ENCODE data around the gene EFNA5. TPM values are rescaled to one million over a fixed set of nuclear protein-coding genes. Genes with fewer than 3 reads are reported as not detected.

Gene EFNA5
- total RNA-seq, 1 experiment from 2014 or later: 0.22 TPM

- H3K4me1 ChIP-seq (ENCODE audit: control insufficient read depth in 1 of 2, insufficient read depth in 2 of 2, low read length in 2 of 2): no peaks in the 10 kb centered on the region
- ChIA-PET CTCF (interaction anchor here (1.6 kb wide), 1 partner anchor 682 kb away, joined by 3 read pairs; no protein-coding TSS in a partner anchor), POLR2A (no interaction called here), RAD21 (ENCODE audit: low non-redundant PET in 1 of 2, low total read pairs in 2 of 2, uncharacterized antibody in 2 of 2, unreplicated experiment in 2 of 2) (no interaction called here)
- ATAC-seq: no peak
- no peak overlapping the region for H3K9ac ChIP-seq (ENCODE audit: low read length)
- H3K27me3 ChIP-seq (ENCODE audit: insufficient read depth, low read length): no peaks in the 10 kb centered on the region
- no peak for DNase-seq (ENCODE audit: low read depth, low spot score)
- H3K9me3 ChIP-seq (ENCODE audit: control insufficient read depth in 1 of 2, insufficient read depth in 1 of 2, low read depth in 1 of 2, low read length in 2 of 2): no peaks in the 10 kb centered on the region
- no TSS peak for BruUV-seq (replicated peaks)
- H4K20me1 ChIP-seq (ENCODE audit: insufficient read depth): no peaks in the 10 kb centered on the region
- H3K4me3 ChIP-seq (replicated peaks in 1 of 2; ENCODE audit: low read depth in 1 of 2, low read length in 2 of 2): no peak overlapping the region
- H3K36me3 ChIP-seq (ENCODE audit: control insufficient read depth in 1 of 2, insufficient read depth in 2 of 2, low read length in 2 of 2): no peaks in the 10 kb centered on the region
- no peak overlapping the region for H3K4me2 ChIP-seq (ENCODE audit: low read length)
- H3K9me2 ChIP-seq (ENCODE audit: insufficient read depth): no peaks in the 10 kb centered on the region
- intact Hi-C loops (cut with micrococcal nuclease): no loop called here
- no peak overlapping the region for H2AFZ ChIP-seq (ENCODE audit: low read depth, low read length, poor library complexity, severe bottlenecking)
- H3K27ac ChIP-seq (ENCODE audit: low read depth, low read length): no peak overlapping the region
- no peak for TF ChIP-seq ZNF274 (IDR thresholded peaks at IDR 0.05; ENCODE audit: low read depth, low read length)
- no peak for TF ChIP-seq MAX (IDR thresholded peaks at IDR 0.05)
- TF ChIP-seq EZH2phosphoT487 (IDR thresholded peaks at IDR 0.05; ENCODE audit: borderline replicate concordance): no peak
- H3K79me2 ChIP-seq (ENCODE audit: insufficient read depth, low read length): no peaks in the 10 kb centered on the region
Measured at GRCh38 chr5:107663697-107664096, 7.0 kb downstream of the EFNA5 start.

GRCh38 chr5:107661650-107662044, 9.1 kb downstream of the EFNA5 start:
- H3K27me3 ChIP-seq (ENCODE audit: insufficient read depth, low read length): no peaks in the 10 kb centered on the region
- intact Hi-C loops (cut with micrococcal nuclease): no loop called here
- no peaks in the 10 kb centered on the region for H3K36me3 ChIP-seq (ENCODE audit: control insufficient read depth in 1 of 2, insufficient read depth in 2 of 2, low read length in 2 of 2)
- no peak for TF ChIP-seq YY1 (IDR thresholded peaks at IDR 0.05; ENCODE audit: extremely low read depth, insufficient replicate concordance, low read depth, low read length)
- no peak for TF ChIP-seq ZBTB33 (IDR thresholded peaks at IDR 0.05; ENCODE audit: extremely low read depth, insufficient replicate concordance, low read length)
- TF ChIP-seq TCF7L2 (IDR thresholded peaks at IDR 0.05; ENCODE audit: borderline replicate concordance, extremely low read depth, insufficient read depth, insufficient read length): no peak
- ChIA-PET RAD21 (ENCODE audit: low non-redundant PET in 1 of 2, low total read pairs in 2 of 2, uncharacterized antibody in 2 of 2, unreplicated experiment in 2 of 2) (no interaction called here), POLR2A (no interaction called here), CTCF (no interaction called here)
- no peak overlapping the region for H2AFZ ChIP-seq (ENCODE audit: low read depth, low read length, poor library complexity, severe bottlenecking)
- H4K20me1 ChIP-seq (ENCODE audit: insufficient read depth): no peaks in the 10 kb centered on the region
- H3K4me3 ChIP-seq (replicated peaks in 1 of 2; ENCODE audit: low read depth in 1 of 2, low read length in 2 of 2): no peak overlapping the region
- no peaks in the 10 kb centered on the region for H3K9me3 ChIP-seq (ENCODE audit: control insufficient read depth in 1 of 2, insufficient read depth in 1 of 2, low read depth in 1 of 2, low read length in 2 of 2)
- no peak overlapping the region for H3K9ac ChIP-seq (ENCODE audit: low read length)
- H3K4me1 ChIP-seq (ENCODE audit: control insufficient read depth in 1 of 2, insufficient read depth in 2 of 2, low read length in 2 of 2): no peaks in the 10 kb centered on the region
- BruUV-seq (replicated peaks): no TSS peak
- H3K9me2 ChIP-seq (ENCODE audit: insufficient read depth): no peaks in the 10 kb centered on the region
- H3K79me2 ChIP-seq (ENCODE audit: insufficient read depth, low read length): no peaks in the 10 kb centered on the region
- no peak overlapping the region for H3K4me2 ChIP-seq (ENCODE audit: low read length)
- DNase-seq (ENCODE audit: low read depth, low spot score) (no peak), ATAC-seq (no peak)
- H3K27ac ChIP-seq (ENCODE audit: low read depth, low read length): no peak overlapping the region
